CD14-positive monocyte (primary cell): ENCODE data around the gene RAB6B. TPM values are rescaled to one million over a fixed set of nuclear protein-coding genes. Genes with fewer than 3 reads are reported as not detected.

Experiments
- DNase-seq, 3 donors: peaks; one replicate each; pipeline ENCODE4 v3.0.0-alpha.2; 2011 to 2022
- H2AFZ ChIP-seq: 2 replicates; pipeline ENCODE4 v1.6.0; 2012; ENCODE audit warnings: mild to moderate bottlenecking, low read depth, low read length, inconsistent platforms; ENCODE audit not compliant: insufficient read depth, poor library complexity, severe bottlenecking
- H3K27ac ChIP-seq, 2 donors: 1 replicate in 1 of 2; 2 replicates in 1 of 2; pipeline ENCODE4 v1.5.1; 2012 to 2013; ENCODE audit warnings: low read length in 2 of 2, control low read depth in 1 of 2, inconsistent platforms in 1 of 2, low read depth in 1 of 2, mild to moderate bottlenecking in 1 of 2
- H3K27me3 ChIP-seq, 2 donors: one replicate each; pipeline versions ENCODE4 v1.6.0 to v1.6.1; 2011 to 2013; ENCODE audit warnings: low read length in 2 of 2; ENCODE audit not compliant: control insufficient read depth in 2 of 2, insufficient read depth in 2 of 2
- H3K36me3 ChIP-seq, 2 donors: replicated peaks in 1 of 2; 1 replicate in 1 of 2; 2 replicates in 1 of 2; pipeline versions ENCODE4 v1.5.1 to v1.6.1; 2012 to 2013; ENCODE audit warnings: low read length in 2 of 2, control low read depth in 1 of 2, inconsistent platforms in 1 of 2, mild to moderate bottlenecking in 1 of 2; ENCODE audit not compliant: insufficient read depth in 2 of 2, control insufficient read depth in 1 of 2
- H3K4me1 ChIP-seq, 2 donors: 1 replicate in 1 of 2; 2 replicates in 1 of 2; pipeline versions ENCODE4 v1.5.1 to v1.6.1; 2012 to 2013; ENCODE audit warnings: low read length in 2 of 2, control low read depth in 1 of 2, inconsistent platforms in 1 of 2, mild to moderate bottlenecking in 1 of 2, moderate library complexity in 1 of 2; ENCODE audit not compliant: insufficient read depth in 2 of 2, control insufficient read depth in 1 of 2
- H3K4me2 ChIP-seq: replicated peaks from 2 replicates; pipeline ENCODE3; 2012; ENCODE audit warnings: low read length, moderate library complexity, mild to moderate bottlenecking; ENCODE audit not compliant: poor library complexity, severe bottlenecking; ENCODE audit errors: extremely low read depth
- H3K4me3 ChIP-seq, 3 experiments: fragments of 200-600 bp in 1 of 3; sonication (generic) in 1 of 3; replicated peaks in 1 of 3; 1 replicate in 2 of 3; 2 replicates in 1 of 3; pipeline ENCODE4 v1.5.1; 2011 to 2013; ENCODE audit warnings: low read length in 3 of 3, mild to moderate bottlenecking in 3 of 3, control low read depth in 2 of 3, low read depth in 2 of 3, inconsistent platforms in 1 of 3, moderate library complexity in 1 of 3
- H3K79me2 ChIP-seq: 2 replicates; pipeline ENCODE4 v1.6.0; 2012; ENCODE audit warnings: mild to moderate bottlenecking, control low read depth, inconsistent platforms, low read length, moderate library complexity; ENCODE audit not compliant: insufficient read depth
- H3K9ac ChIP-seq: 2 replicates; pipeline ENCODE4 v1.6.0; 2017; ENCODE audit warnings: low read length, mild to moderate bottlenecking; ENCODE audit not compliant: insufficient read depth, poor library complexity, severe bottlenecking
- H3K9me3 ChIP-seq, 2 donors: replicated peaks in 1 of 2; 1 replicate in 1 of 2; 2 replicates in 1 of 2; pipeline versions ENCODE4 v1.5.1 to v1.6.1; 2012 to 2013; ENCODE audit warnings: low read length in 2 of 2, control low read depth in 1 of 2; ENCODE audit not compliant: control insufficient read depth in 1 of 2, insufficient read depth in 1 of 2
- H4K20me1 ChIP-seq: 2 replicates; pipeline ENCODE4 v1.6.0; 2012; ENCODE audit warnings: mild to moderate bottlenecking, low read length, control low read depth, moderate library complexity; ENCODE audit not compliant: insufficient read depth
- H3K27ac Mint-ChIP-seq, 7 donors: one replicate each; pipeline ENCODE4 v1.8.0; 2020; ENCODE audit warnings: mild to moderate bottlenecking in 7 of 7, mixed read lengths in 7 of 7, moderate library complexity in 6 of 7, inconsistent platforms in 2 of 7
- H3K27me3 Mint-ChIP-seq, 3 donors: one replicate each; pipeline ENCODE4 v1.8.0; 2021 to 2022; ENCODE audit warnings: low read depth in 3 of 3, mild to moderate bottlenecking in 3 of 3, mixed read lengths in 3 of 3, moderate library complexity in 3 of 3, inconsistent platforms in 1 of 3
- H3K36me3 Mint-ChIP-seq, 2 donors: one replicate each; pipeline ENCODE4 v1.8.0; 2020; ENCODE audit warnings: mixed read lengths in 2 of 2, inconsistent platforms in 1 of 2, mild to moderate bottlenecking in 1 of 2
- H3K4me1 Mint-ChIP-seq: one replicate; pipeline ENCODE4 v1.8.0; 2020; ENCODE audit warnings: mild to moderate bottlenecking, mixed read lengths
- H3K4me3 Mint-ChIP-seq, 2 donors: one replicate each; pipeline ENCODE4 v1.8.0; 2020; ENCODE audit warnings: mild to moderate bottlenecking in 2 of 2, mixed read lengths in 2 of 2, moderate library complexity in 1 of 2
- H3K9me3 Mint-ChIP-seq, 7 donors: one replicate each; pipeline ENCODE4 v1.8.0; 2020 to 2022; ENCODE audit warnings: mixed read lengths in 7 of 7, mild to moderate bottlenecking in 6 of 7, moderate library complexity in 6 of 7, inconsistent platforms in 2 of 7
- WGBS: methylation state at CpG from one replicate; pipeline ENCODE4 v1.1.5; 2013; ENCODE audit warnings: missing lambda C conversion rate; ENCODE audit not compliant: insufficient coverage; 5-methylcytosine and 5-hydroxymethylcytosine counted together
- intact Hi-C, 2 donors: fragments of 100-400 bp; cut with micrococcal nuclease; formaldehyde crosslinking; loops; one replicate each; pipeline versions ENCODE4 v1.15.0 to v1.15.1; 2023
- polyA plus RNA-seq, 3 donors: library from polyadenylated mRNA; depleted of rRNA in 1 of 3; unstranded in 2 of 3; stranded (reverse) in 1 of 3; fragments of 300-500 nt in 2 of 3; fragments of >200 nt in 1 of 3; fragmentation: Illumina TruSeq in 2 of 3; gene quantifications; 1 replicate in 2 of 3; 2 replicates in 1 of 3; pipeline ENCODE4 v1.2.3, GENCODE V29; 2012 to 2021
- TF ChIP-seq, protein P1 (sequence below): fragments of 200-600 bp; IDR thresholded peaks from one replicate; pipeline ENCODE4 v1.8.0; 2022; ENCODE audit warnings: antibody characterized with exemption, mild to moderate bottlenecking

RAB6B gene
- polyA plus RNA-seq, 3 donors: 0.46 TPM; not detected in 2

DNA sequence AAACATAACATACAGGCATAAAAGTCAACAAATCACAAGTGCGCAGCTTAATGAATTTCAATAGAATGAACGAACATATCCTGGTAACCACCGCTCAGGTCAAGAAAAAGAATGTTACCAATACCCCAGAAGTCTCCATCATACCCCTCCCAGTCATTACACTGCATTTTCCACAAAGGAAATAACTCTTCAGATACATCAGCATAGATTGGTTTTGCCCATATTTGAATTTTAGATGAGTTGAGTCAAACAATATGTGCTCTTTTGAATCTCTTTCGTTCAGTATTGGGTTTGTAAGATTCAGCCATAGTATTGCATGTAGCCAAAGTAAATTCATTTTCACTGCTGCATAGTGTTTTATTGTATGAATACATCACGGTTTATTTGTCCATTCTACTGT, 6.2 kb upstream of the RAB6B start:
- Histone ChIP-seq H3K4me3 (no peak overlapping the region), H3K79me2 (no peaks in the 10 kb centered on the region), H3K9me3 (no peaks in the 10 kb centered on the region), H3K4me1 (no peaks in the 10 kb centered on the region), H2AFZ (no peak overlapping the region), H4K20me1 (no peaks in the 10 kb centered on the region), H3K4me2 (no peak overlapping the region), H3K27me3 (peaks cover 6 to 10% of the 10 kb centered on the region in 2 donors), H3K27ac (no peak overlapping the region), H3K9ac (no peak overlapping the region), H3K36me3 (no peaks in the 10 kb centered on the region)
- TF ChIP-seq, protein P1, sequence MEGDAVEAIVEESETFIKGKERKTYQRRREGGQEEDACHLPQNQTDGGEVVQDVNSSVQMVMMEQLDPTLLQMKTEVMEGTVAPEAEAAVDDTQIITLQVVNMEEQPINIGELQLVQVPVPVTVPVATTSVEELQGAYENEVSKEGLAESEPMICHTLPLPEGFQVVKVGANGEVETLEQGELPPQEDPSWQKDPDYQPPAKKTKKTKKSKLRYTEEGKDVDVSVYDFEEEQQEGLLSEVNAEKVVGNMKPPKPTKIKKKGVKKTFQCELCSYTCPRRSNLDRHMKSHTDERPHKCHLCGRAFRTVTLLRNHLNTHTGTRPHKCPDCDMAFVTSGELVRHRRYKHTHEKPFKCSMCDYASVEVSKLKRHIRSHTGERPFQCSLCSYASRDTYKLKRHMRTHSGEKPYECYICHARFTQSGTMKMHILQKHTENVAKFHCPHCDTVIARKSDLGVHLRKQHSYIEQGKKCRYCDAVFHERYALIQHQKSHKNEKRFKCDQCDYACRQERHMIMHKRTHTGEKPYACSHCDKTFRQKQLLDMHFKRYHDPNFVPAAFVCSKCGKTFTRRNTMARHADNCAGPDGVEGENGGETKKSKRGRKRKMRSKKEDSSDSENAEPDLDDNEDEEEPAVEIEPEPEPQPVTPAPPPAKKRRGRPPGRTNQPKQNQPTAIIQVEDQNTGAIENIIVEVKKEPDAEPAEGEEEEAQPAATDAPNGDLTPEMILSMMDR: no peak
- Mint-ChIP-seq H3K27ac (no peak overlapping the region), H3K4me3 (no peak overlapping the region), H3K27me3 (peaks cover 16 to 25% (median 20%) of the 10 kb centered on the region in 3 donors), H3K36me3 (no peaks in the 10 kb centered on the region), H3K4me1 (no peaks in the 10 kb centered on the region), H3K9me3 (peaks cover 0 to 3% (median 0%) of the 10 kb centered on the region in 7 donors)
- intact Hi-C loops: no loop called here
- 100% methylated on average over 2 of the region's 5 CpGs for WGBS
- DNase-seq: no peak

DNA sequence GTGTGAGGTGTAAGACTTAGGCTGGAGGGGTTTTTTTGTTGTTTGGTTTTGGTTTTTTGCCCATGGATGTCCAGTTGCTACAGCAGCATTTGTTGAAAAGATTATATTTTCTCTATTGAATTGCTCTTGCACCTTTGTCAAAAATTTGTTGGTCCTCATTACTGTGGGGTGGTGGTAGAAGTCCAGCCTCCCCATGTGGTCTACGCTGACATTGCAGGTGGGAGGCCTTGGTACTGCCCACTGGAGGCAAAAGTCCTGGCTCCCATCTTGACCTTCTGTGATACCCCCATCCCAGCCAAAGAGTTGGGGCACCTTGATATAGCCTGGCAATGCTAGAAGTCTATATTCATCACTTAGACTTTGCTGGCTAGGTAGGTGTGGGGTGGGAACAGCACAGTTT, 5.4 kb upstream of the RAB6B start:
- Histone ChIP-seq H3K27ac (no peak overlapping the region), H3K4me3 (no peak overlapping the region)
- peaks cover 19 to 33% (median 25%) of the 10 kb centered on the region in 3 donors for H3K27me3 Mint-ChIP-seq

More for the DNA sequence above, 5.4 kb upstream of the RAB6B start:
- Histone ChIP-seq H3K9ac (no peak overlapping the region), H3K27me3 (peaks cover 12 to 18% of the 10 kb centered on the region in 2 donors), H3K79me2 (no peaks in the 10 kb centered on the region), H3K4me1 (no peaks in the 10 kb centered on the region), H3K36me3 (no peaks in the 10 kb centered on the region), H3K9me3 (no peaks in the 10 kb centered on the region), H4K20me1 (no peaks in the 10 kb centered on the region), H2AFZ (no peak overlapping the region), H3K4me2 (no peak overlapping the region)
- no peaks in the 10 kb centered on the region for H3K36me3 Mint-ChIP-seq
- H3K4me3 Mint-ChIP-seq: no peak overlapping the region
- intact Hi-C loops: no loop called here
- whole genome bisulfite sequencing: no CpG with 5 or more reads among the region's 1 CpG
- H3K27ac Mint-ChIP-seq: no peak overlapping the region
- H3K4me1 Mint-ChIP-seq: no peaks in the 10 kb centered on the region
- TF ChIP-seq, protein P1: no peak
- peaks cover 0 to 3% (median 0%) of the 10 kb centered on the region in 7 donors for H3K9me3 Mint-ChIP-seq
- DNase-seq: no peak
